Thymus (tissue), 2 donors: Measurements from ENCODE around the gene INSM2. TPM values are rescaled to one million over a fixed set of nuclear protein-coding genes. Genes with fewer than 3 reads are reported as not detected.

Experiments
- polyA plus RNA-seq: library from polyadenylated mRNA; stranded (reverse); fragments of 200-250 nt; gene quantifications from one replicate; pipeline ENCODE4 v1.2.3, GENCODE V29; 2013
- total RNA-seq: library from RNA; stranded (reverse); fragments of 120-200 nt; gene quantifications from one replicate; pipeline ENCODE4 v1.2.4, GENCODE V29; 2013
- donor health status: healthy.

Gene INSM2
- total and polyA plus RNA-seq, 2 donors: 0.05 to 0.21 TPM

Other genes with a start within 250 kb of the INSM2 start
- gene PSMA6, start 241.8 kb upstream of the INSM2 start, total RNA-seq: 550 TPM
- gene PSMA6, start 241.8 kb upstream of the INSM2 start, polyA plus RNA-seq: 206 TPM
- 166 TPM for gene NFKBIA, start 129.4 kb upstream of the INSM2 start, total RNA-seq
- 241 TPM for gene NFKBIA, start 129.4 kb upstream of the INSM2 start, polyA plus RNA-seq